Liver (tissue), 9 donors: Measurements from ENCODE around the gene MCTP2. TPM values are rescaled to one million over a fixed set of nuclear protein-coding genes. Genes with fewer than 3 reads are reported as not detected.

Experiments used
- DNase-seq: peaks from one replicate; pipeline ENCODE4 v3.0.0-alpha.2; 2017; ENCODE audit warnings: low spot score
- H3K27ac ChIP-seq, 2 donors: one replicate each; pipeline ENCODE4 v1.7.0; 2013; ENCODE audit warnings: inconsistent platforms in 2 of 2, low read length in 2 of 2, control low read depth in 1 of 2, low read depth in 1 of 2, mild to moderate bottlenecking in 1 of 2
- H3K27me3 ChIP-seq, 4 donors: one replicate each; pipeline versions ENCODE4 v1.6.1 to v1.7.0; 2013; ENCODE audit warnings: low read length in 3 of 4, inconsistent platforms in 1 of 4, mild to moderate bottlenecking in 1 of 4, moderate library complexity in 1 of 4; ENCODE audit not compliant: control insufficient read depth in 4 of 4, insufficient read depth in 4 of 4
- H3K36me3 ChIP-seq, 4 donors: one replicate each; pipeline versions ENCODE4 v1.6.1 to v1.7.0; 2013; ENCODE audit warnings: low read length in 3 of 4, mild to moderate bottlenecking in 3 of 4, low read depth in 1 of 4, moderate library complexity in 1 of 4; ENCODE audit not compliant: control insufficient read depth in 4 of 4, insufficient read depth in 3 of 4
- H3K4me1 ChIP-seq, 4 donors: one replicate each; pipeline versions ENCODE4 v1.6.1 to v1.7.0; 2013; ENCODE audit warnings: low read length in 3 of 4, mild to moderate bottlenecking in 3 of 4, moderate library complexity in 1 of 4; ENCODE audit not compliant: control insufficient read depth in 4 of 4, insufficient read depth in 4 of 4
- H3K4me3 ChIP-seq, 3 donors: one replicate each; pipeline versions ENCODE4 v1.6.1 to v1.7.0; 2013; ENCODE audit warnings: low read length in 3 of 3, control low read depth in 1 of 3, low read depth in 1 of 3, mild to moderate bottlenecking in 1 of 3
- H3K9ac ChIP-seq, 2 donors: one replicate each; pipeline ENCODE4 v1.7.0; 2013; ENCODE audit warnings: low read length in 2 of 2, mild to moderate bottlenecking in 2 of 2, moderate library complexity in 2 of 2, control low read depth in 1 of 2, low read depth in 1 of 2
- H3K9me3 ChIP-seq, 4 donors: one replicate each; pipeline versions ENCODE4 v1.6.1 to v1.7.0; 2013; ENCODE audit warnings: low read length in 3 of 4; ENCODE audit not compliant: control insufficient read depth in 4 of 4
- ATF3 ChIP-seq: IDR thresholded peaks from 2 replicates; pipeline ENCODE4 v1.6.1; 2016; ENCODE audit warnings: antibody characterized with exemption
- CTCF ChIP-seq: fragments of 150-350 bp; IDR thresholded peaks from 2 replicates; pipeline ENCODE4 v1.5.1; 2017; ENCODE audit warnings: improper control_type of control experiment, low read depth, low read length; ENCODE audit not compliant: missing input control
- EGR1 ChIP-seq, 2 donors: IDR thresholded peaks; 2 replicates each; pipeline ENCODE4 v1.6.1; 2016 to 2018; ENCODE audit warnings: antibody characterized with exemption in 2 of 2, low read depth in 2 of 2
- FOXA1 ChIP-seq: IDR thresholded peaks from 2 replicates; pipeline ENCODE4 v1.6.1; 2016; ENCODE audit warnings: antibody characterized with exemption
- FOXA2 ChIP-seq: IDR thresholded peaks from 2 replicates; pipeline ENCODE4 v1.6.1; 2016; ENCODE audit warnings: antibody characterized with exemption
- GABPA ChIP-seq, 2 donors: IDR thresholded peaks in 1 of 2; conservative IDR thresholded peaks in 1 of 2; 2 replicates each; pipeline ENCODE4 v1.6.1; 2016; ENCODE audit warnings: antibody characterized with exemption in 2 of 2, mild to moderate bottlenecking in 1 of 2, moderate library complexity in 1 of 2
- HNF4A ChIP-seq, 2 donors: conservative IDR thresholded peaks; 2 replicates each; pipeline ENCODE4 v1.6.1; 2016; ENCODE audit warnings: antibody characterized with exemption in 2 of 2, mild to moderate bottlenecking in 2 of 2
- HNF4G ChIP-seq: IDR thresholded peaks from 2 replicates; pipeline ENCODE4 v1.6.1; 2016; ENCODE audit warnings: antibody characterized with exemption
- JUND ChIP-seq, 2 donors: IDR thresholded peaks; 2 replicates each; pipeline ENCODE4 v1.6.1; 2016; ENCODE audit warnings: antibody characterized with exemption in 2 of 2
- MAX ChIP-seq: IDR thresholded peaks from 2 replicates; pipeline ENCODE4 v1.6.1; 2016; ENCODE audit warnings: antibody characterized with exemption
- NR2F2 ChIP-seq: IDR thresholded peaks from 2 replicates; pipeline ENCODE4 v1.6.1; 2016; ENCODE audit warnings: antibody characterized with exemption
- RAD21 ChIP-seq, 2 donors: IDR thresholded peaks; 2 replicates each; pipeline ENCODE4 v1.6.1; 2016; ENCODE audit warnings: antibody characterized with exemption in 2 of 2, mild to moderate bottlenecking in 2 of 2
- REST ChIP-seq: IDR thresholded peaks from 2 replicates; pipeline ENCODE4 v1.6.1; 2016; ENCODE audit warnings: antibody characterized with exemption, mild to moderate bottlenecking
- RXRA ChIP-seq, 2 donors: IDR thresholded peaks; 2 replicates each; pipeline ENCODE4 v1.6.1; 2017 to 2018; ENCODE audit warnings: antibody characterized with exemption in 2 of 2, mild to moderate bottlenecking in 1 of 2
- SP1 ChIP-seq: IDR thresholded peaks from 2 replicates; pipeline ENCODE4 v1.6.1; 2018; ENCODE audit warnings: antibody characterized with exemption, mild to moderate bottlenecking
- TAF1 ChIP-seq: conservative IDR thresholded peaks from 2 replicates; pipeline ENCODE4 v1.6.1; 2016; ENCODE audit warnings: antibody characterized with exemption, mild to moderate bottlenecking
- YY1 ChIP-seq: IDR thresholded peaks from 2 replicates; pipeline ENCODE4 v1.6.1; 2016; ENCODE audit warnings: antibody characterized with exemption, mild to moderate bottlenecking
- ZBTB33 ChIP-seq: IDR thresholded peaks from 2 replicates; pipeline ENCODE4 v1.6.1; 2016; ENCODE audit warnings: antibody characterized with exemption
- WGBS: extraction: QIAGEN DNeasy Blood & Tissue Kit; methylation state at CpG from one replicate; pipeline ENCODE4 v1.1.7; 2013; 5-methylcytosine and 5-hydroxymethylcytosine counted together
- polyA plus RNA-seq, 2 donors: library from polyadenylated mRNA; stranded (reverse) in 1 of 2; unstranded in 1 of 2; fragments of 200-250 nt in 1 of 2; fragments of >200 nt in 1 of 2; fragmentation: Nextera tagmentation in 1 of 2; extraction: Ambion mirVana in 1 of 2; gene quantifications; one replicate each; pipeline versions ENCODE4 v1.2.1 to v1.2.3, GENCODE V29; 2013 to 2015
- total RNA-seq, 2 donors: library from RNA; depleted of rRNA; stranded (reverse); fragments of >200 nt; gene quantifications; one replicate each; pipeline ENCODE4 v1.2.3, GENCODE V29; 2014
- donor health status: healthy.
- donor health status: healthy.
- donor health status: healthy.
- donor health status: healthy.
- donor health status: healthy.

MCTP2 gene
- total and polyA plus RNA-seq, 4 donors, result 0.43 to 9.9 (median 3.5) TPM

- Histone ChIP-seq H3K9me3 (no peaks in the 10 kb centered on the region), H3K36me3 (no peaks in the 10 kb centered on the region), H3K9ac (no peak overlapping the region), H3K4me1 (no peaks in the 10 kb centered on the region), H3K27ac (no peak overlapping the region), H3K4me3 (no peak overlapping the region), H3K27me3 (no peaks in the 10 kb centered on the region)
- DNase-seq, result no peak
- 93% methylated on average over 8 of the region's 8 CpGs for WGBS
- TF ChIP-seq RXRA (IDR thresholded peaks at IDR 0.05) (no peak), GABPA (IDR thresholded peaks at IDR 0.05 in 1 of 2, conservative IDR thresholded peaks at IDR 0.05 in 1 of 2) (no peak), NR2F2 (no peak), SP1 (no peak), ATF3 (no peak), YY1 (no peak), ZBTB33 (no peak), FOXA2 (no peak), RAD21 (IDR thresholded peaks at IDR 0.05) (no peak), JUND (IDR thresholded peaks at IDR 0.05) (no peak), FOXA1 (no peak), MAX (no peak), CTCF (no peak)
Measured at GRCh38 chr15:94457661-94458060, 226.3 kb downstream of the MCTP2 start.

GRCh38 chr15:94460624-94461023 lies 229.3 kb downstream of the MCTP2 start:
- no peaks in the 10 kb centered on the region for H3K36me3 ChIP-seq
- no peaks in the 10 kb centered on the region for H3K4me1 ChIP-seq
- 78% methylated on average over 1 of the region's 1 CpG for WGBS
- no peak overlapping the region for H3K4me3 ChIP-seq
- H3K9me3 ChIP-seq, result no peaks in the 10 kb centered on the region
- no peak for DNase-seq
- H3K27ac ChIP-seq, result no peak overlapping the region
- TF ChIP-seq FOXA1, result no peak
- no peak for TF ChIP-seq HNF4G
- TF ChIP-seq REST, result no peak
- no peak for TF ChIP-seq RXRA (IDR thresholded peaks at IDR 0.05)
- no peak for TF ChIP-seq SP1
- no peak for TF ChIP-seq EGR1 (IDR thresholded peaks at IDR 0.05; ENCODE audit: low read depth in 2 of 2)
- no peak for TF ChIP-seq NR2F2
- TF ChIP-seq CTCF, result no peak
- TF ChIP-seq TAF1, result no peak
- no peak for TF ChIP-seq ATF3
- TF ChIP-seq YY1, result no peak
- no peak for TF ChIP-seq JUND (IDR thresholded peaks at IDR 0.05)
- TF ChIP-seq MAX, result no peak
- no peak for TF ChIP-seq RAD21 (IDR thresholded peaks at IDR 0.05)
- no peak for TF ChIP-seq ZBTB33
- TF ChIP-seq GABPA (IDR thresholded peaks at IDR 0.05 in 1 of 2, conservative IDR thresholded peaks at IDR 0.05 in 1 of 2), result no peak
- no peak for TF ChIP-seq HNF4A (conservative IDR thresholded peaks at IDR 0.05)
- no peak for TF ChIP-seq FOXA2
- no peaks in the 10 kb centered on the region for H3K27me3 ChIP-seq
- H3K9ac ChIP-seq, result no peak overlapping the region
